ENCODE results near the gene CCDC6.

- TF ChIP-seq EZH2 (IDR thresholded peaks at IDR 0.05; ENCODE audit: borderline replicate concordance, low read length) (no peak), CTCF (IDR thresholded peaks at IDR 0.05; ENCODE audit: low read length) (no peak)
Observed at GRCh38 chr10:59779756-59780533, 126.4 kb downstream of the CCDC6 start.

Measured in OCI-LY1 (cell line).